Peyer's patch (tissue), 4 donors: Measurements from ENCODE around the gene GPR183.

Source experiments
- POLR2A ChIP-seq, 2 donors: fragments of 450-650 bp; IDR thresholded peaks; one replicate each; pipeline ENCODE4 v1.5.1; 2017; ENCODE audit warnings: antibody characterized with exemption in 2 of 2, mild to moderate bottlenecking in 2 of 2, moderate library complexity in 2 of 2
- TF ChIP-seq, protein P1 (sequence below), 6 experiments: fragments of 450-650 bp in 4 of 6; fragments of 200-600 bp in 2 of 6; sonication (generic) in 1 of 6; IDR thresholded peaks; one replicate each; pipeline ENCODE4 v1.5.1; 2017 to 2019; ENCODE audit warnings: antibody characterized with exemption in 6 of 6, mild to moderate bottlenecking in 3 of 6, moderate library complexity in 1 of 6

DNA sequence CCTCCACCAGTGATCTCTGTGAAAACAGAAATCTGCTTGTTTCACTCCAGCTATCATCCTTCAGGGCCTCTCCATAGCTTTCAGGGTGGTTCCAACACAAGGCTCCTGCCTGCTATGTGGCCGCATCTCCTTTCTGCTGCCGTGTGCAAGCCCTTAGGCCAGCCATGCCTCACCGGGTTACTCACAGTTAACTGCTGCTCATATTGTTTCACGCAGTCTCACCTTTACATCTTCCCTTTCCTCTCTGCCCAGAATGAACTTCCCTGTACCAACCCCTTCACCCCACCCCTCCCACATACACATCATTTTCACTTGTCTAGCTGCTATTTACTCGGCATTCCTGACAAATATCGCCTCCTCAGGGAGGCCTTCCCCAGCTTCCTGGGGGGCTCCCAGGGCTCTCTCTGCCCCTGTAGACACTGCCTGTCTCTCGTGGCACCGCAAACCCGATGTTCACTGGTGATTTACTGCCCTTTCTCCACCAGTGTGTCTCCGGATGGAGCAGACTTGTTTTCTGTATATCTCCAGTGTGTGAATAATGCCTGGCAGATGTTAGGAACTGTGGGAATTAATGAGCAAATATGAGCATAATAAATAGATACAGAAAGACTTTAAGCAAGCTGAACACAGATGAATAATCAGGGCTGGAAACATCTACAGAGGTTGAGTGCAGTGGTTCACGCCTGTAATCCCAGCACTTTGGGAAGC lies 39.3 kb upstream of the GPR183 start:
- TF ChIP-seq, protein P1, sequence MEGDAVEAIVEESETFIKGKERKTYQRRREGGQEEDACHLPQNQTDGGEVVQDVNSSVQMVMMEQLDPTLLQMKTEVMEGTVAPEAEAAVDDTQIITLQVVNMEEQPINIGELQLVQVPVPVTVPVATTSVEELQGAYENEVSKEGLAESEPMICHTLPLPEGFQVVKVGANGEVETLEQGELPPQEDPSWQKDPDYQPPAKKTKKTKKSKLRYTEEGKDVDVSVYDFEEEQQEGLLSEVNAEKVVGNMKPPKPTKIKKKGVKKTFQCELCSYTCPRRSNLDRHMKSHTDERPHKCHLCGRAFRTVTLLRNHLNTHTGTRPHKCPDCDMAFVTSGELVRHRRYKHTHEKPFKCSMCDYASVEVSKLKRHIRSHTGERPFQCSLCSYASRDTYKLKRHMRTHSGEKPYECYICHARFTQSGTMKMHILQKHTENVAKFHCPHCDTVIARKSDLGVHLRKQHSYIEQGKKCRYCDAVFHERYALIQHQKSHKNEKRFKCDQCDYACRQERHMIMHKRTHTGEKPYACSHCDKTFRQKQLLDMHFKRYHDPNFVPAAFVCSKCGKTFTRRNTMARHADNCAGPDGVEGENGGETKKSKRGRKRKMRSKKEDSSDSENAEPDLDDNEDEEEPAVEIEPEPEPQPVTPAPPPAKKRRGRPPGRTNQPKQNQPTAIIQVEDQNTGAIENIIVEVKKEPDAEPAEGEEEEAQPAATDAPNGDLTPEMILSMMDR (IDR thresholded peaks at IDR 0.05) = no peak
- no peak for TF ChIP-seq POLR2A (IDR thresholded peaks at IDR 0.05)
